Adipocyte (in vitro differentiated cells): ENCODE measurements around the gene OOSP4A.

ENCODE experiments used
- DNase-seq: peaks from one replicate; pipeline ENCODE4 v3.0.0-alpha.2; 2015; ENCODE audit warnings: low read depth
- H3K27me3 ChIP-seq: replicated peaks from 2 replicates; pipeline ENCODE4 v1.7.0; 2013; ENCODE audit warnings: mild to moderate bottlenecking, low read length, moderate library complexity; ENCODE audit not compliant: control insufficient read depth, insufficient read depth
- H3K36me3 ChIP-seq: 2 replicates; pipeline ENCODE4 v1.7.0; 2013; ENCODE audit warnings: low read length, mild to moderate bottlenecking, moderate library complexity; ENCODE audit not compliant: control insufficient read depth, insufficient read depth, severe bottlenecking
- H3K4me1 ChIP-seq: 2 replicates; pipeline ENCODE4 v1.7.0; 2013; ENCODE audit warnings: mild to moderate bottlenecking, low read length, moderate library complexity; ENCODE audit not compliant: control insufficient read depth, insufficient read depth
- H3K4me3 ChIP-seq: 2 replicates; pipeline ENCODE4 v1.7.0; 2013; ENCODE audit warnings: mild to moderate bottlenecking, low read length, moderate library complexity
- H3K9ac ChIP-seq: 2 replicates; pipeline ENCODE4 v1.7.0; 2013; ENCODE audit warnings: mild to moderate bottlenecking, low read length, moderate library complexity
- H3K9me3 ChIP-seq: 2 replicates; pipeline ENCODE4 v1.7.0; 2013; ENCODE audit warnings: mild to moderate bottlenecking, low read length, moderate library complexity; ENCODE audit not compliant: control insufficient read depth

The OOSP4A gene

GRCh38 chr11:59953463-59954218 lies 10.2 kb upstream of the OOSP4A start:
- no peaks in the 10 kb centered on the region for H3K27me3 ChIP-seq
- no peaks in the 10 kb centered on the region for H3K4me1 ChIP-seq
- H3K4me3 ChIP-seq, result no peak overlapping the region
- no peaks in the 10 kb centered on the region for H3K36me3 ChIP-seq
- DNase-seq, result no peak
- no peak overlapping the region for H3K9ac ChIP-seq
- H3K9me3 ChIP-seq, result no peaks in the 10 kb centered on the region

- Histone ChIP-seq H3K9me3 (no peaks in the 10 kb centered on the region), H3K4me1 (no peaks in the 10 kb centered on the region), H3K27me3 (no peaks in the 10 kb centered on the region), H3K9ac (no peak overlapping the region), H3K4me3 (no peak overlapping the region), H3K36me3 (no peaks in the 10 kb centered on the region)
- DNase-seq, result no peak
These were observed 9.5 kb upstream of the OOSP4A start for GRCh38 chr11:59954219-59954847.

DNA sequence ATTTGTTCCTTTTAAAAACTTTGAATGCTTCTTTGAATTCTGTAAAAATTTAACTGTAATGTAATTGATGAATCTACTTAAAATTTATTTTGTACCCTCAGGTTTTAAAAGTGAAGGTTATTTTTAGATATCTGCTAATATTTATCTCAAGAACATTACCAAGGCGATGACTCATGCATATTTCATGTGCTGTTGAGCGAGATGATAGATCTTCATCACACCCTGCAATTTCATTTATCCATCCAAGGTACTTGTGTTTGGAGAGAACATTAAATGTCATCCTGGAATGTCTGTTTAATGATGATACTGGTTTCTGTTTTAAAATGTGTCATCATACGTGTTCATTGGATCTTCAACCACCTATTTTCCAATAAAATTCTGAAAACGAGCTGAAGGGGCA lies 6.7 kb upstream of the OOSP4A start:
- Histone ChIP-seq H3K9ac (no peak overlapping the region), H3K4me1 (no peaks in the 10 kb centered on the region), H3K4me3 (no peak overlapping the region), H3K36me3 (no peaks in the 10 kb centered on the region), H3K27me3 (no peaks in the 10 kb centered on the region), H3K9me3 (no peaks in the 10 kb centered on the region)
- no peak for DNase-seq

DNA sequence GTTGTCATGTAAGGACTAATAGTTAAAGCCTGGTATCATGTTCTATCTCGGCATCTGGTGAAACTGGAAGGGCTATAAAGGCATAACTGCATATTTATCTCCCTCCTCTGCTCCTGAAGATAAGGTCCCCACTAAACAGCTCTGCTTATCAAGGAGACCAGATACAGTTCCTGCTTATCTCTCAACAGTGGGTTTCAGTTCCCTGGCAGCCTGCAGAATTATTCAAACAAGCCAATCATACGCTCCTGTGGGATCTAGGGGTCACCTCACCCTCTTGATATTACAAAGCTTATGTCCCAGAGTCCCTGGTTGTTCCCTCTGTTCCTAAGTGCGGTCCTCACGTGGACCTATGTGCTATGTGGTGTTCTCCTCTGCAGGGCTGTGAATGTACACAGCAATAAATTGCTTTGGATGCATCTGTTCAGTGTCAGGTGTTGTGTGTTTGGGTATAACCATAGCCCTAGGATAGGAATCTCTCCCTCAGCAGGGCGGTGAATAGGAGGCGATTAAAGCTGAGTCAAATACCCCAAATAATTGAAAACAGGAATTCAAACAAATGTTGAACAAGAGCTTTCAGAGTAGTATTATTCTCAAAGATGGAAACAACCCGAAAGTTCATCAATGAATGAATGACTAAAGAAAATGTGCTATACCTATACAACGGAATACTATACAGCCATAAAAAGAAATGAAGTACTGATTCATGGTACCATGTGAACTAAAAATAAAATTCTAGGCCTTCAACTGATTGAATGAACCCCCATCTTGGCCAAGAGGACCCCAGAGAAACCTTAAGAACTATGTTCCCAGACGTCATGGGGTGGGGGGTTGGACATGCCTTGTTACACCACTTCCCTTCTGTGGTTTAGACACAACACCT lies 3.1 kb upstream of the OOSP4A start:
- H3K9me3 ChIP-seq, result no peaks in the 10 kb centered on the region
- H3K4me3 ChIP-seq, result no peak overlapping the region
- no peak for DNase-seq
- H3K4me1 ChIP-seq, result no peaks in the 10 kb centered on the region
- H3K36me3 ChIP-seq, result no peaks in the 10 kb centered on the region
- H3K27me3 ChIP-seq, result no peaks in the 10 kb centered on the region
- H3K9ac ChIP-seq, result no peak overlapping the region

DNA sequence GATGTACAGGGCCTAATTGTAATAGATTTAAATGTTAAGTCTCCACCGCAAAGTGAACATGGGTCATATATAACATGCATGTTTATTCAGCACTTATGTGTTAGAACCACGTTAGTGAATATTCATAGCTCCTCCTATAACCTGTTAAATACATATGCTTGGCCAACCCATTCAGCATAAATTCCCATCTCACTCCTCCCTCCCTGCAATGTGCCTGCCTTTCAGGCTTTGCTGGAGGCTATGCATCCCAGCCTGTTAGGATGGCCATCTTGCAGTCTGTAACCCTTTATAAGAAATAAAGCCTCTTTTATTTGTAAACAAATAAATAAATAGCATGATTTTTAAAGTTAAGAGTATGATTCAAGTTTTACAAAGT lies 1.7 kb upstream of the OOSP4A start:
- no peak for DNase-seq
- Histone ChIP-seq H3K36me3 (no peaks in the 10 kb centered on the region), H3K27me3 (no peaks in the 10 kb centered on the region), H3K9me3 (no peaks in the 10 kb centered on the region), H3K4me1 (no peaks in the 10 kb centered on the region), H3K4me3 (no peak overlapping the region), H3K9ac (no peak overlapping the region)

- H3K4me1 ChIP-seq, result no peaks in the 10 kb centered on the region
These were observed 1.6 kb downstream of the OOSP4A start for GRCh38 chr11:59965424-59965823.

DNA sequence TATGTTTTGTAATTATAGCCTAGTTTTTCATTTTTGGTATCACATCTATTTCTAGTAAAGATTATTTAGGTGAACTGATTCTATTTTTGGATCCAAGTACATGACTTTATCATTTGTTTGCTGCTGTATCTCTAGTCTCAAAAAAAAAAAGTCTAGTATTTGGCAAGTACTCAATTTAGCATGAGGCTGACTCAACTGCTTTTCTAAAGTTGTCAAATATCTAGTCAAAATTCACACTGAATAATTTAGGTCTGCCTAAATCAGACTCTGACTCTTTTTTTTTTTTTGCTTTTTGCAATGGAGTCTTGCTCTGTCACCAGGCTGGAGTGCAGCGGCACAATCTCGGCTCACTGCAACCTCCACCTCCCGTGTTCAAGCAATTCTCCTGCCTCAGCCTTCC lies 2.4 kb downstream of the OOSP4A start:
- DNase-seq, result no peak
- H3K36me3 ChIP-seq, result no peaks in the 10 kb centered on the region

More at GRCh38 chr11:59965424-59965823, 1.6 kb downstream of the OOSP4A start:
- no peak overlapping the region for H3K4me3 ChIP-seq
- no peaks in the 10 kb centered on the region for H3K9me3 ChIP-seq
- H3K9ac ChIP-seq, result no peak overlapping the region
- H3K27me3 ChIP-seq, result no peaks in the 10 kb centered on the region
- no peaks in the 10 kb centered on the region for H3K36me3 ChIP-seq
- no peak for DNase-seq

GRCh38 chr11:59967677-59968394 lies 4.0 kb downstream of the OOSP4A start:
- Histone ChIP-seq H3K4me3 (no peak overlapping the region), H3K36me3 (no peaks in the 10 kb centered on the region), H3K27me3 (no peaks in the 10 kb centered on the region), H3K4me1 (no peaks in the 10 kb centered on the region), H3K9ac (no peak overlapping the region), H3K9me3 (no peaks in the 10 kb centered on the region)
- no peak for DNase-seq

More for the DNA sequence above, 2.4 kb downstream of the OOSP4A start:
- Histone ChIP-seq H3K4me3 (no peak overlapping the region), H3K9me3 (no peaks in the 10 kb centered on the region), H3K27me3 (no peaks in the 10 kb centered on the region), H3K4me1 (no peaks in the 10 kb centered on the region), H3K9ac (no peak overlapping the region)

- DNase-seq, result no peak
- Histone ChIP-seq H3K27me3 (no peaks in the 10 kb centered on the region), H3K4me3 (no peak overlapping the region), H3K9ac (no peak overlapping the region), H3K9me3 (no peaks in the 10 kb centered on the region), H3K36me3 (no peaks in the 10 kb centered on the region), H3K4me1 (no peaks in the 10 kb centered on the region)
These were observed 4.6 kb downstream of the OOSP4A start for GRCh38 chr11:59968395-59968783.

- H3K36me3 ChIP-seq, result no peaks in the 10 kb centered on the region
- no peak overlapping the region for H3K9ac ChIP-seq
- H3K4me1 ChIP-seq, result no peaks in the 10 kb centered on the region
- H3K4me3 ChIP-seq, result no peak overlapping the region
- H3K27me3 ChIP-seq, result no peaks in the 10 kb centered on the region
- no peak for DNase-seq
- no peaks in the 10 kb centered on the region for H3K9me3 ChIP-seq
These were observed 9.3 kb downstream of the OOSP4A start for GRCh38 chr11:59973097-59973496.
